ENCODE results near the gene TEC. TPM values are rescaled to one million over a fixed set of nuclear protein-coding genes. Genes with fewer than 3 reads are reported as not detected.

TEC gene
- polyA plus RNA-seq, 1 donor from 2014 or later = not detected

DNA sequence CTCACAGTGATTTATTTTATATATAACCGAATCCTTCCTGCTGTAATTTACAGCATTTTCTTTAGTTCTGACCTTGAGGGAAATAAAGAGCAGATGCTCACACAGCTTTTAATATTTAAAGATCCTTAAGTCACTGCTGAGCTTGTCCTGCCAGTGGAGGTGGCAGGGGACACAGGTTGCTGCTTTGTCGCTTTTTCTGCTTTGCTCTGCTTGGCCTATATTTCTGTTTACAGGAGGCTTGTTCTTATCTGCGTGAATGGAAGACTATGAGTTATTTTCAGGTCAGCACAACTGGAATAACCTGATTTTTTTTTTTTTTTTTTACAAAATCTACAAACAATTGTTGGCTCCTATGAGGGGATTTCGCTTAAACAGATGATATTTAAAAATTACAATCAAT lies 137.9 kb downstream of the TEC start:
- H3K36me3 ChIP-seq (ENCODE audit: insufficient read depth, low read length) = no peaks in the 10 kb centered on the region
- H2AFZ ChIP-seq (ENCODE audit: low read depth, low read length) = no peak overlapping the region
- no peaks in the 10 kb centered on the region for H3K79me2 ChIP-seq (replicated peaks; ENCODE audit: insufficient read depth, low read length)
- H3K27ac ChIP-seq (ENCODE audit: low read length) = no peak overlapping the region
- no peak overlapping the region for H3K4me2 ChIP-seq (ENCODE audit: low read length)
- no peak overlapping the region for H3K9ac ChIP-seq (ENCODE audit: low read length)
- H3K9me3 ChIP-seq (ENCODE audit: low read length) = no peaks in the 10 kb centered on the region
- no peak overlapping the region for H3K4me3 ChIP-seq (ENCODE audit: low read length)
- H3K9me2 ChIP-seq (ENCODE audit: insufficient read depth, low read length) = no peaks in the 10 kb centered on the region
- H3F3A ChIP-seq (ENCODE audit: insufficient read depth, low read length, poor library complexity, severe bottlenecking) = no peaks in the 10 kb centered on the region
- TF ChIP-seq MXI1 (conservative IDR thresholded peaks at IDR 0.05; ENCODE audit: poor library complexity, severe bottlenecking) (no peak), TAF1 (IDR thresholded peaks at IDR 0.05; ENCODE audit: low read depth) (no peak), RAD21 (conservative IDR thresholded peaks at IDR 0.05) (no peak), SMC3 (conservative IDR thresholded peaks at IDR 0.05; ENCODE audit: poor library complexity) (no peak), EP300 (conservative IDR thresholded peaks at IDR 0.05; ENCODE audit: poor library complexity, severe bottlenecking) (no peak), EZH2 (IDR thresholded peaks at IDR 0.05; ENCODE audit: borderline replicate concordance, insufficient read depth, low read length, poor library complexity, severe bottlenecking) (no peak), POLR2AphosphoS5 (IDR thresholded peaks at IDR 0.05) (no peak)
- TF ChIP-seq, protein P1, sequence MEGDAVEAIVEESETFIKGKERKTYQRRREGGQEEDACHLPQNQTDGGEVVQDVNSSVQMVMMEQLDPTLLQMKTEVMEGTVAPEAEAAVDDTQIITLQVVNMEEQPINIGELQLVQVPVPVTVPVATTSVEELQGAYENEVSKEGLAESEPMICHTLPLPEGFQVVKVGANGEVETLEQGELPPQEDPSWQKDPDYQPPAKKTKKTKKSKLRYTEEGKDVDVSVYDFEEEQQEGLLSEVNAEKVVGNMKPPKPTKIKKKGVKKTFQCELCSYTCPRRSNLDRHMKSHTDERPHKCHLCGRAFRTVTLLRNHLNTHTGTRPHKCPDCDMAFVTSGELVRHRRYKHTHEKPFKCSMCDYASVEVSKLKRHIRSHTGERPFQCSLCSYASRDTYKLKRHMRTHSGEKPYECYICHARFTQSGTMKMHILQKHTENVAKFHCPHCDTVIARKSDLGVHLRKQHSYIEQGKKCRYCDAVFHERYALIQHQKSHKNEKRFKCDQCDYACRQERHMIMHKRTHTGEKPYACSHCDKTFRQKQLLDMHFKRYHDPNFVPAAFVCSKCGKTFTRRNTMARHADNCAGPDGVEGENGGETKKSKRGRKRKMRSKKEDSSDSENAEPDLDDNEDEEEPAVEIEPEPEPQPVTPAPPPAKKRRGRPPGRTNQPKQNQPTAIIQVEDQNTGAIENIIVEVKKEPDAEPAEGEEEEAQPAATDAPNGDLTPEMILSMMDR (IDR thresholded peaks at IDR 0.05; ENCODE audit: poor library complexity, severe bottlenecking) = no peak
- TF ChIP-seq, protein P2, sequence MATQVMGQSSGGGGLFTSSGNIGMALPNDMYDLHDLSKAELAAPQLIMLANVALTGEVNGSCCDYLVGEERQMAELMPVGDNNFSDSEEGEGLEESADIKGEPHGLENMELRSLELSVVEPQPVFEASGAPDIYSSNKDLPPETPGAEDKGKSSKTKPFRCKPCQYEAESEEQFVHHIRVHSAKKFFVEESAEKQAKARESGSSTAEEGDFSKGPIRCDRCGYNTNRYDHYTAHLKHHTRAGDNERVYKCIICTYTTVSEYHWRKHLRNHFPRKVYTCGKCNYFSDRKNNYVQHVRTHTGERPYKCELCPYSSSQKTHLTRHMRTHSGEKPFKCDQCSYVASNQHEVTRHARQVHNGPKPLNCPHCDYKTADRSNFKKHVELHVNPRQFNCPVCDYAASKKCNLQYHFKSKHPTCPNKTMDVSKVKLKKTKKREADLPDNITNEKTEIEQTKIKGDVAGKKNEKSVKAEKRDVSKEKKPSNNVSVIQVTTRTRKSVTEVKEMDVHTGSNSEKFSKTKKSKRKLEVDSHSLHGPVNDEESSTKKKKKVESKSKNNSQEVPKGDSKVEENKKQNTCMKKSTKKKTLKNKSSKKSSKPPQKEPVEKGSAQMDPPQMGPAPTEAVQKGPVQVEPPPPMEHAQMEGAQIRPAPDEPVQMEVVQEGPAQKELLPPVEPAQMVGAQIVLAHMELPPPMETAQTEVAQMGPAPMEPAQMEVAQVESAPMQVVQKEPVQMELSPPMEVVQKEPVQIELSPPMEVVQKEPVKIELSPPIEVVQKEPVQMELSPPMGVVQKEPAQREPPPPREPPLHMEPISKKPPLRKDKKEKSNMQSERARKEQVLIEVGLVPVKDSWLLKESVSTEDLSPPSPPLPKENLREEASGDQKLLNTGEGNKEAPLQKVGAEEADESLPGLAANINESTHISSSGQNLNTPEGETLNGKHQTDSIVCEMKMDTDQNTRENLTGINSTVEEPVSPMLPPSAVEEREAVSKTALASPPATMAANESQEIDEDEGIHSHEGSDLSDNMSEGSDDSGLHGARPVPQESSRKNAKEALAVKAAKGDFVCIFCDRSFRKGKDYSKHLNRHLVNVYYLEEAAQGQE (IDR thresholded peaks at IDR 0.05; ENCODE audit: borderline replicate concordance) = no peak
- H3K27me3 ChIP-seq (ENCODE audit: insufficient read depth, low read depth, low read length) = no peaks in the 10 kb centered on the region
- no peaks in the 10 kb centered on the region for H4K20me1 ChIP-seq (ENCODE audit: insufficient read depth)

DNA sequence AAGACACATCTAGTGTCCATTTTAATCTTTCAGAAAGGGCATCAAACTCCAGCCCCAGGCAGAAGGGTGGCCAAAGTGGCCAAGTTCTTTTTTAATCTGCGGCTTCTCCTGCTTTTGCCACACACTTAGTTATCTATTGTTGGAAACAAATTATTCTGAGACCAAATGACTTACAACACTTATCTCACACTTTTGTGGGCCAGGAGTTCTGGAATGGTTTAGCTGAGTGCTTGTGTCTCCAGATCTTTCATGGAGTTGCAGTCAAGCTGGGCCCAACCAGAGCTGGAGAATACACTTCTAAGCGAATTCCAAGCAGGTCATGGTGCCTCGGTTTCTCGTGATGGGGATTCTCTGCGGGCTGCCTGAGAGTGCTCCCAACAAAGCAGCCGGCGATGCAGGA lies 139.5 kb downstream of the TEC start:
- Histone ChIP-seq H3K36me3 (ENCODE audit: insufficient read depth, low read length) (no peaks in the 10 kb centered on the region), H3F3A (ENCODE audit: insufficient read depth, low read length, poor library complexity, severe bottlenecking) (no peaks in the 10 kb centered on the region), H3K9me3 (ENCODE audit: low read length) (no peaks in the 10 kb centered on the region), H2AFZ (ENCODE audit: low read depth, low read length) (no peak overlapping the region), H3K27ac (ENCODE audit: low read length) (no peak overlapping the region), H4K20me1 (ENCODE audit: insufficient read depth) (no peaks in the 10 kb centered on the region), H3K27me3 (ENCODE audit: insufficient read depth, low read depth, low read length) (no peaks in the 10 kb centered on the region), H3K4me2 (ENCODE audit: low read length) (no peak overlapping the region), H3K9me2 (ENCODE audit: insufficient read depth, low read length) (no peaks in the 10 kb centered on the region), H3K4me3 (ENCODE audit: low read length) (no peak overlapping the region), H3K79me2 (replicated peaks; ENCODE audit: insufficient read depth, low read length) (no peaks in the 10 kb centered on the region), H3K9ac (ENCODE audit: low read length) (no peak overlapping the region)
- TF ChIP-seq MXI1 (conservative IDR thresholded peaks at IDR 0.05; ENCODE audit: poor library complexity, severe bottlenecking) = no peak
- TF ChIP-seq TAF1 (IDR thresholded peaks at IDR 0.05; ENCODE audit: low read depth) = no peak
- TF ChIP-seq, protein P2 (IDR thresholded peaks at IDR 0.05; ENCODE audit: borderline replicate concordance) = no peak
- no peak for TF ChIP-seq RAD21 (conservative IDR thresholded peaks at IDR 0.05)
- TF ChIP-seq EZH2 (IDR thresholded peaks at IDR 0.05; ENCODE audit: borderline replicate concordance, insufficient read depth, low read length, poor library complexity, severe bottlenecking) = no peak
- TF ChIP-seq SMC3 (conservative IDR thresholded peaks at IDR 0.05; ENCODE audit: poor library complexity) = no peak
- TF ChIP-seq, protein P1 (IDR thresholded peaks at IDR 0.05; ENCODE audit: poor library complexity, severe bottlenecking) = no peak
- TF ChIP-seq POLR2AphosphoS5 (IDR thresholded peaks at IDR 0.05) = no peak
- TF ChIP-seq EP300 (conservative IDR thresholded peaks at IDR 0.05; ENCODE audit: poor library complexity, severe bottlenecking) = no peak
